ENCODE results near the gene FAM124A.

- TF ChIP-seq CTCF (IDR thresholded peaks at IDR 0.05 in 2 of 3, conservative IDR thresholded peaks at IDR 0.05 in 1 of 3; ENCODE audit: borderline replicate concordance in 1 of 3, insufficient read depth in 1 of 3, low read depth in 2 of 3, low read length in 2 of 3) (no peak), YY1 (IDR thresholded peaks at IDR 0.05; ENCODE audit: extremely low read depth, insufficient replicate concordance, low read depth, low read length) (no peak), POLR2AphosphoS5 (IDR thresholded peaks at IDR 0.05; ENCODE audit: low read depth, low read length) (no peak), CEBPB (IDR thresholded peaks at IDR 0.05; ENCODE audit: low read depth) (no peak), POLR2A (IDR thresholded peaks at IDR 0.05; ENCODE audit: borderline replicate concordance, extremely low read depth, insufficient read depth, insufficient read length) (no peak), ZNF274 (IDR thresholded peaks at IDR 0.05; ENCODE audit: low read depth, low read length) (no peak), TCF7L2 (IDR thresholded peaks at IDR 0.05; ENCODE audit: borderline replicate concordance, extremely low read depth, insufficient read depth, insufficient read length) (no peak), EGR1 (IDR thresholded peaks at IDR 0.05; ENCODE audit: low read depth) (no peak), REST (IDR thresholded peaks at IDR 0.05; ENCODE audit: low read depth) (no peak), SRF (IDR thresholded peaks at IDR 0.05; ENCODE audit: low read depth) (no peak)
These were observed 10.3 kb upstream of the FAM124A start for GRCh38 chr13:51211910-51212309.
